ENCODE measurements around the gene UBALD2. TPM values are rescaled to one million over a fixed set of nuclear protein-coding genes. Genes with fewer than 3 reads are reported as not detected.
"Not testable (repeated sequence)": the region's sequence is repeated elsewhere in the genome, so short reads cannot be mapped to it uniquely, and the experiment has no call there.

Gene UBALD2
- total and polyA plus RNA-seq, 2 of the 13 experiments (the other 11 are each of a cell fraction or from before 2014, with no cell fraction given), result 3.3 to 89.7 TPM

- TF ChIP-seq, protein P1, sequence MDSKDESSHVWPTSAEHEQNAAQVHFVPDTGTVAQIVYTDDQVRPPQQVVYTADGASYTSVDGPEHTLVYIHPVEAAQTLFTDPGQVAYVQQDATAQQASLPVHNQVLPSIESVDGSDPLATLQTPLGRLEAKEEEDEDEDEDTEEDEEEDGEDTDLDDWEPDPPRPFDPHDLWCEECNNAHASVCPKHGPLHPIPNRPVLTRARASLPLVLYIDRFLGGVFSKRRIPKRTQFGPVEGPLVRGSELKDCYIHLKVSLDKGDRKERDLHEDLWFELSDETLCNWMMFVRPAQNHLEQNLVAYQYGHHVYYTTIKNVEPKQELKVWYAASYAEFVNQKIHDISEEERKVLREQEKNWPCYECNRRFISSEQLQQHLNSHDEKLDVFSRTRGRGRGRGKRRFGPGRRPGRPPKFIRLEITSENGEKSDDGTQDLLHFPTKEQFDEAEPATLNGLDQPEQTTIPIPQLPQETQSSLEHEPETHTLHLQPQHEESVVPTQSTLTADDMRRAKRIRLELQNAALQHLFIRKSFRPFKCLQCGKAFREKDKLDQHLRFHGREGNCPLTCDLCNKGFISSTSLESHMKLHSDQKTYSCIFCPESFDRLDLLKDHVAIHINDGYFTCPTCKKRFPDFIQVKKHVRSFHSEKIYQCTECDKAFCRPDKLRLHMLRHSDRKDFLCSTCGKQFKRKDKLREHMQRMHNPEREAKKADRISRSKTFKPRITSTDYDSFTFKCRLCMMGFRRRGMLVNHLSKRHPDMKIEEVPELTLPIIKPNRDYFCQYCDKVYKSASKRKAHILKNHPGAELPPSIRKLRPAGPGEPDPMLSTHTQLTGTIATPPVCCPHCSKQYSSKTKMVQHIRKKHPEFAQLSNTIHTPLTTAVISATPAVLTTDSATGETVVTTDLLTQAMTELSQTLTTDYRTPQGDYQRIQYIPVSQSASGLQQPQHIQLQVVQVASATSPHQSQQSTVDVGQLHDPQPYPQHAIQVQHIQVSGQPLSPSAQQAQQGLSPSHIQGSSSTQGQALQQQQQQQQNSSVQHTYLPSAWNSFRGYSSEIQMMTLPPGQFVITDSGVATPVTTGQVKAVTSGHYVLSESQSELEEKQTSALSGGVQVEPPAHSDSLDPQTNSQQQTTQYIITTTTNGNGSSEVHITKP (CRISPR knock-in tag; IDR thresholded peaks at IDR 0.05; ENCODE audit: low read depth), result no peak
Measured at GRCh38 chr17:76304226-76305134, 39.3 kb downstream of the UBALD2 start (continued).

- intact Hi-C loops (cut with micrococcal nuclease; ENCODE audit: unreplicated experiment); H3K4me3 ChIP-seq (replicated peaks in 1 of 3; ENCODE audit: insufficient read depth in 1 of 3, low read depth in 2 of 3, low read length in 3 of 3); H3K9ac ChIP-seq (ENCODE audit: insufficient read depth, low read depth, low read length); DNase-seq (ENCODE audit: low spot score); H3K27me3 ChIP-seq (ENCODE audit: control insufficient read depth in 1 of 2, insufficient read depth in 2 of 2, low read length in 2 of 2); FAIRE-seq; H3K9me3 ChIP-seq (ENCODE audit: low read length); H4K20me1 ChIP-seq (ENCODE audit: insufficient read depth, low read length); H3K36me3 ChIP-seq (replicated peaks in 1 of 2; ENCODE audit: control insufficient read depth in 1 of 2, insufficient read depth in 2 of 2, low read length in 2 of 2); H3K4me1 ChIP-seq (ENCODE audit: insufficient read depth, low read length); H2AFZ ChIP-seq (ENCODE audit: low read length); H3K27ac ChIP-seq (ENCODE audit: extremely low read length, insufficient read depth, low read length); in situ Hi-C loops (cut with HindIII; ENCODE audit: extremely low pct_ligation_motif_present, low pct_unique_long_range_greater_than_20kb); BruUV-seq (replicated peaks); ATAC-seq; H3K4me2 ChIP-seq (ENCODE audit: low read depth, low read length); H3K79me2 ChIP-seq (ENCODE audit: insufficient read depth, low read length): not testable (repeated sequence)
- 97% methylated on average over 3 of the region's 3 CpGs for WGBS (ENCODE audit: low lambda C conversion rate)
- 0 out of 2 replicates have a peak, but pooled peaks have one; percentile 27 for TF ChIP-seq DNMT1 (CRISPR knock-in tag; IDR thresholded peaks at IDR 0.05)
- 0 out of 2 replicates have a peak, but pooled peaks have one; percentile 76 for TF ChIP-seq SAFB2 (CRISPR knock-in tag; IDR thresholded peaks at IDR 0.05; ENCODE audit: borderline replicate concordance, low read depth)
- TF ChIP-seq ZNF770 (CRISPR knock-in tag; IDR thresholded peaks at IDR 0.05), result peak; percentile 75
- ChIA-PET CTCF (ENCODE audit: low intra/inter-chr PET ratio, low total read pairs) (interaction anchor here (4.3 kb wide), 1 partner anchor 93 kb away, joined by 14 read pairs; no protein-coding TSS in a partner anchor), POLR2A (interaction anchor here (1.4 to 11.1 kb wide), 2 partner anchors 78 to 93 kb away, joined by 7 to 79 read pairs; partner anchors contain the start of gene SPHK1)
Measured at GRCh38 chr17:76305135-76305454, 39.9 kb downstream of the UBALD2 start.

Data from HepG2 (cell line).